ENCODE measurements around the gene PHOX2A.

Gene PHOX2A

DNA sequence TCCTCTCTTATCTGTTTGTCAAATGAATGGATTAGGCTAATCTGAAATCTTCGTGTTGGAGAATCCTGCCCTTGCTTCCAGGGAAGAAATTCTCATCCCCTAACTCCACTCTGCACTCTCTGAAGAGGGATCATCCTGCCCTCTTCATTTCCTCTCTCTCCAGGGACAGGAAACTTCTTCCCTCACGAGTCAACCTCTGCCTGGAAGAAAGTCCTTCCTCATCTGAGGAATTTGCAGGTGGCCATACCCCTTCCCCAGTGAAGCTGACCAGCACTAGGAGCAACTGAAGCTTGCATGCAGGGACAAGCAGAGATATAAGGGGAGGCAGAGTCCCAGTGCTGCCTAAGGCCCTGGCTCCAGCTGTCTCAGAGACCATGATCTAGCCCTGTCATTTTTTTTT is 3.6 kb upstream of the PHOX2A start:
- no peak for DNase-seq

DNA sequence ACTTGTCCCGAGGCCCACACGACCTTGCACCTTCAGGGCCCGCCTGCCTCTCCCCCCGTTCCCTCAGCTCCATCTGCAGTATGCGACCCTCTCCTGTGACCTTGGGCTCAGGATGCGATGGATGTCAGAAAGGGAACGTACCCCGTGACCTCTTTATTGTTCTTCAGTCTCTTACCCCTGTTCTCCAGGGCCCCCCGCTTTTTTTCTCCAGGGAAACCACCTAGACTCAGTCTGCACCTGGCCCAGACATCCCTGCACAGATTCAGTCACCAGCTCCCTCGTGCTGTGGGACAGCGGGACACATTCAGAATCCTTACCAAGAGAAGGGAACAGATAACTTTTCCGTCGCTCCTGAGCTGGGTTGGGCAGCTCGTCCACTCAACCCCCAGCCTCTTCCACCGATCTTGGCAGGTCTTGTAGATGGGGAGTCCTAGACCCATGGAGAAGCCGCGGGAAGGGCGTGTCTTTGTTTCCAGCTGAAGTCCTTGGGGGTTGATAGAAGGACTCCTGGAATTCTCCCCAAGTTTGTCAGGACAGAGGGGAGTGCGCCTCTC is 1.4 kb upstream of the PHOX2A start:
- DNase-seq = no peak

DNA sequence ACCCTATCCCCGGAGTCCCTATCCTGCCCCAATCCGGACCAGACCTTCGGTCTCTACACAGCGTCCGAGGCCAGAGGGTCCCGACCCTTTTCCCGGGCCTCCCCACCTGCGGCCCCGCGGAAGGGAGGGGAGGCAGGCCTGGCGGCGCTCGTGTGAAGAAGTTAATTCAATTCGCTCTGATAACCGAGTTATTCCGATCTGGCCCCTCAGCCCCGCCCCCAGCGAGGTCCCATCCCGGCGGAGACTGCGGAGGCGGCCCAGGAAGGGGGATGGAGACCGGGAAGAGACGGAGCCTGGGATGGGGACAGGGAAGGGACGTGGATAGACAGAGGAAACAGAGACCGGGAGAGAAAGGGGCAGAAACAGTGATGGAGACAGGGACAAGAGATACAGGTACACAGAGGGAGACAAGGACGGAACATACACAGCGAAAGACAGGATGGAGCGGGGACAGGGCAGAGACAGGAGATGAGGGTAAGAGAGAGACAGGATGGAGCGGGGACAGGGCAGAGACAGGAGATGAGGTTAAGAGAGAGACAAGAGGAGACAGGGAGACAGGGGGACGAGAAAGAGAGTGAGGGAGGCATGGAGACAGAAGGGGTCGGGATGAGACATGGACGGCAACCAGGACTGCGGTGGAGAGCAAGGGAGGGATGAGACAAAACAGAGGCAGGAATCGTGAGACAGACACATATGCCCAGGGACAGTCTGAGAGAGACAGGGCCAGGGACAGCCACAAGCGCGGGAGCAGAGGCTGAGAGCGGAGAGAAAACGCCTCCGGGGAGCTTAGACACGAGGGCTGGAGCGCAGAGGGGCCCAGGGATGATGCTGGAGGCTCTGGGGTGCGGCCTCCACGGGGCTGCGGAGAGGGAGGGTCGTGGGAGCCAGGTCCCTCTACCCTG is 636 bp upstream of the PHOX2A start:
- no peak for DNase-seq

DNA sequence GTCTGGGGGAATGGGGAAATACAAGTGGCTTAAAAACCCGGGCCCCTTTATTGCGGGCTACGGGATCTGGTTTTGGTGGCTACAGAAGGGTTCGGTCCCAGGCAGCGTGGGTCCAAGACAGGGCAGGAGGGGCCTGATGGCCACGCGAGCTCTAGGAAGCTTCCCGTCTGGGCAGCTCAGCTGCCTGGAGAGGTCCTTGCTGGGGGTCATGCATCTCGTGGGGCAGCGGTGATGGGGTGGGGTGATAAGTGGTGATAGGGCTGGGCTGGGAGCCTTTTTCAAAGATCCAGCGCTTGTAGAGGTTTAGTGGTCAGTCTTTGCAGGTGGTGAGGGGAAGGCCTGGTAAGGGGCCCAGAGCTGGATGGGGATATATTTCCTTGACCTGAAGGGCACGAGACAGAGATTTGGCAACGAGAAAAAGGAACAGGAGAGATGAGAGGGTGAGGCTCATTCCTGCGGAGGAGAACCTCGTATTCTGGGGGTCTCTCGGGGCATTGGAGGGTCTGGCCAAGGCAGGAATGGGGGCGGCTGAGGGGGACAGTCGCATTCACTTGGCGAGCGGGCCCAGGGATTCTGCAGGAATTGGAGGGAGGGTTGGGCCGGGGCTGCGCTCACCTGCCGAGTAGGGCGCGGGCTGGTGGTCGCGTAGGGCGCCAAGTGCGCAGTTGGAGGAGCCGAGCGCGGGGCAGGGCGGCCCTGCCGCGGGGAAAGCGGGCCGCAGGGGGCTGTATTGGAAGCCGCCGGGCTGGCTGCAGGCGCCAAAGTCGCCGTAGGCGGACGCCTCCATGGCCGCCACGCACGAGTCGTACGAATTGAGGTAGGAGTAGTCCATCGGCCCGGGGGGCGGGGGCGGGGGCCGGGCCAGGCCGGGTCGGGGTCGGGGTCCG is 560 bp downstream of the PHOX2A start:
- no peak for DNase-seq

DNA sequence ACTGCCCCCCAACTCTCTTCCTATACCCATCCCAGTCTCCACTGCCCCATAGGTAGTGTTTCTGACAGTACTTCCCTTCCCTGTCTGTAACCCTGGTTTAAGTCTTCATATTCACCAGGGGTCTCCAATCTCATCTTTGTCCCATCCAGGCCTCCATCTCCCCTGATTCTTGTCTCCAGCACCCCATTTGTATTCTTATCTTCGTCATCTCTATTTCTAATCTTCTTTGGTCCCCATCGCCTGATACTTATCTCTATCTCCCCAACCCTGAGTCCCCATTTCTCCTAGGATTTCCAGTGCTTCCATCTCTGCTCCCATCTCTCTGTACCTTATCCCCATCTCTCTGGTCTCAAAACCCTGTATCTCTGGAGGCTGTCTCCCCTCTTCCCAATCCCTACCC is 1.8 kb downstream of the PHOX2A start:
- no peak for DNase-seq

DNA sequence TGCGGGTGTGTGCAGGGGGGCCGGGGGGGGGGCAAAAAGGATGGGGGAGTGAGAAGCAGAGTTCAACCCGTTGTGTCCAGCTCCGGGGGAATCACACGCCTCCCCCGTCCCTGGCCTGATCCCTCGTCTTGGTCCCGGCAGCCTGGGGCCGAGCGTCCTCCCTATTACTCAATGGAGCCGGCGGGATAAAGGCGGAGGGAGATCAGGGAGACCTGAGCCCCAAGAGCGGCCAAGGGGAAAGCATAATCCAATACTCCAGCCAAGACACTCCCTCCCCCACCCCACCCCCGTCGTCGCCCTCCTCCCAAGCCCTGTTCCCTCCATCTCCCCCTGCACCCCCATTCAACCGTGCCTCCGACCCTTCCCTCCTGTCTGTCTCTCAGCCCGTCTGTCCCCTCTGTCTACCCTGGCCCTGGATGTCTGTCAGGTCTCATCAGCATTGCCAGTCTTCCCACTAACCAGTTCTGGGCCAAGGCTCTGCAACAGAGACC is 2.6 kb downstream of the PHOX2A start:
- no peak for DNase-seq

DNA sequence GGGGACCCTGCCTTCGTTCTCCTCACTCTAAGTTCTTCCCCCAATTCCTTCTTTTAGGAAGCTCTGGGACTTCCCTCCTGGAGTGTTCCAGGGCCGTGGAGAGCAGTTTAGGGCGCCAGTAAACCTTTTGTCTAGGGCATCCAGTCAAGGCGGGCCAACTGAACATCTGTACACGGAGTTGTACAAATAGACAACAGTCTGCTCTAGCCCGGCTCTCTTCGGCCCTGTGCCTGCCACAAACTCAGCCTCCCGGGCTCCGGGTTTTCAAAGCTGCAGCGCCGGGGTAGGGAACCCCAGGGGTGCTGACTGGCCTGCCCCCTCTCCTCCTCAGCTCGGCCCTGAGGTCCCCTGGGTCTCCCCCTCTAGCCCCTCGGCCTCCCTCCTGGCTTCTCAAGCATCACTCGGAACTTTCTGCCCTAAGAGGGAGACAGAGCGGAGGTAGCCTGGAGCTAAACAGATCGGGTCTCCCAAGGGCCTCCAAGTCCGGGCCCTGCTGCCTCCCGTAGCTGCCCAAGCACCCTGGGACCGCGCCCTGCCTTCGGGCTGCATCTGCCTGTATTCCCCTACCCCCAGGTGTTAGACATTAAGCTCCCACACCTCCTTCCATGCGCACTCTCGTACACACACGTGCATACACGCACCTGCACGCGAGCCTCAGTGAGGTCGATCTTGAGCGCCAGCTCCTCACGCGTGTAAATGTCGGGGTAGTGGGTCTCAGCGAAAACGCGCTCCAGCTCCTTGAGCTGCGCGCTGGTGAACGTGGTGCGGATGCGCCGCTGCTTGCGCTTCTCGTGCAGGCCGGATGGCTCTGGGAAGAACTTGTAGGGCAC is 3.3 kb downstream of the PHOX2A start:
- no peak for DNase-seq

DNA sequence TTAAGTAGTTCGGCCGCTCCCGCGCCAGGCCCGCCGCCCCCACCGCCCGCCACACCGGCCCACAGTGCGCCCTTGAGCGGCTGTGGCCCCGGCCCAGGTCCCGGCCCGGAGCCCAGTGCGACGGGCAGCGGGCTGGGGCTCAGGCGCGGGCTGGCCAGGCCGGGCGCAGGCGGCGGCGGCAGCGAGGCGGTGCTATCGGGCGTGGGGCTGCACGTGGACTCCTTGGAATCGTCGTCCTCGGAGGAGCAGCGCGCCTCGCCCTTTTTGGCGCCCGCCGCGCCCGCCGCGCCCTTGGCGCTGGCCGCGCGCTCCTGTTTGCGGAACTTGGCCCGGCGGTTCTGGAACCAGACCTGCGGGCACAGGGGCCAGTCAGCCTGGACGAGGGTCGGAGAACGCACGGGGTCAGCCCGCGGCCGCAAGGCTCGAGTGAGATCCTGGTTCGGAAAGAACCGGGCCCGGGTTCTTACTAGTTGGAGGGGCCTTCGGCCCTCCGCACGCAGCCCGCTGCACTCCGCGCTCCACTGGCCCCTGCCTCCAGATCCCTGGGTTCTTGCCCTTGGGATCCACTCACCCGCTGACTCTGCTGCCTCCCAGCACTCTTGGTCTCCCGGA is 4.0 kb downstream of the PHOX2A start:
- no peak for DNase-seq

DNA sequence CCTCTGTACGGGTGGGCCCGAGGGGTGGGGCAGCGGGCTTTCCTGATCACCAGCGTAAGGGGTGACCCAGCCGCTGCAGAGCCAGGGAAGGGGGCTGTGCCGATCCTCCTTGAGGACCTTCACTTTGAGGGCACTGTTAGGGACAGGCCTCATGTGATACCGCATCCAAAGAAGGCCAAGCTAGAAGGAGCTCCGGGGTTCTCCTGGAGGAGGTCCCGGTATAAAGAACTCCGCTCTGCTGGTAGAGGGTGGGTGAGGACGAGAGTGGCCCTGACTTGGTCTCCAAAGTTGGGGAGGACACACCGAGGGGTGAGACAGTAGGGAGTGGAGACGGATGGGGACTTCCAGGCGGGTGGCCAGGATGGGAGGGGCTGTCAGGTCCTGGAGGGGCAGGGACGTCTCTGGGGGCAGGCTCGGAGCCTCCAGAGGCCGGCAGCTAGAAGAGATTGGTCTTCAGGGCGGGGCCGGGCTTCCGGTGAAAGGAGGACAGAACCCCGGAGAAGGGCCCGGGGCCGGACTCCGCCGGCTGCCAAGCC is 4.6 kb downstream of the PHOX2A start:
- no peak for DNase-seq

DNA sequence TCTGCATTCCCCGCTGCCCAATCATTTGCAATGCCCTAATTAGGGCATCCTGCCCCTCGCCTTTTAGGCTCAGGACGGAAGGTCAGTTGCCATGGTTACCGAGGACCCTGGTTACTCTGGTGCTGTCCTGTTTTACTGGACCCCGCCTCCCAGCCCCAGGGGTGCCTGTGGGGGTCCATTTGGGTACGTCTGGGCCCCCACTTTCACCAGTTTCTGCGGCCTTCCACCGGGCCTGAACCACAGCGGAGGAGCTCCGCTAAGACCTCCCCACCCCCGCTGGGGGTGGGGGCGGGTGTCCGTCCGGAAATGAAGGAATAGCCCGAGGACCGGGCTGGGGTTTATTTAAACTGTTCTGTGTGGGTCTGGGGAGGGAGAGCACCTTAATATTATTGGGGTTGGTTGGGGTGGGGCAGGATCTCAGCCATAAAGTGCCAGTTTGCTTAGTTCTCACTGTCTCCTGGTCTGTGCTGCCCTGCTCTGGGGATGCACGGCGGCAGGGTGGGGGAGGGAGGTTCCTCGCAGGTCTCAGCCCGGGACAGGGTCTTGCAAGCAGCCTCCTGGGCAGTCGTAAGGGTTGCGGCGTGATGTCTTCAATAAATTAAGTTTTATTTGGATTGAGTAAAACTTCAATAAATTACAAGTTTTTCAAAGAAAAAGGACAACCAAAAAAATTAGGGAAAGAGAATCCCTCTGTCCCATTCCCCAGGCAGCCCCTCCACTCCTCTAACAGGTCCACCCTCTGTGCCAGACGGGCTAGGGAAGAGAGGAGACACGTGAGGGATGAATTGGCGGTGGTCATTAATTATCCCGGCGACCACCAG is 5.3 kb downstream of the PHOX2A start:
- no peak for DNase-seq

DNA sequence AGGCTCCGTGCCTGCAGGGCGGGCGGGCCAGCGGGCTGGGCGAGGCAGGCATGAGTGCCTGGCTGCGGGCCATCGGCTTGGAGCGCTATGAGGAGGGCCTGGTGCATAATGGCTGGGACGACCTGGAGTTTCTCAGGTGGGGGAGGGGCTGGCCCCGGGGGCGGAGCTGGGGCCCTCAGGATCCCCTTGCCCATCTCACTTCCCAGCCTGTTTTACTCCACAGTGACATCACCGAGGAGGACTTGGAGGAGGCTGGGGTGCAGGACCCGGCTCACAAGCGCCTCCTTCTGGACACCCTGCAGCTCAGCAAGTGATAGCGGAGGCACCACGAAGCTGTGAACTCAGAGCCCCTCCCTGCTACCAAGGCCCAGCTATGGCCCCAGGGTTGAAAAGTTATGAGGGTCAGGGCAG is 5.9 kb downstream of the PHOX2A start:
- no peak for DNase-seq

DNA sequence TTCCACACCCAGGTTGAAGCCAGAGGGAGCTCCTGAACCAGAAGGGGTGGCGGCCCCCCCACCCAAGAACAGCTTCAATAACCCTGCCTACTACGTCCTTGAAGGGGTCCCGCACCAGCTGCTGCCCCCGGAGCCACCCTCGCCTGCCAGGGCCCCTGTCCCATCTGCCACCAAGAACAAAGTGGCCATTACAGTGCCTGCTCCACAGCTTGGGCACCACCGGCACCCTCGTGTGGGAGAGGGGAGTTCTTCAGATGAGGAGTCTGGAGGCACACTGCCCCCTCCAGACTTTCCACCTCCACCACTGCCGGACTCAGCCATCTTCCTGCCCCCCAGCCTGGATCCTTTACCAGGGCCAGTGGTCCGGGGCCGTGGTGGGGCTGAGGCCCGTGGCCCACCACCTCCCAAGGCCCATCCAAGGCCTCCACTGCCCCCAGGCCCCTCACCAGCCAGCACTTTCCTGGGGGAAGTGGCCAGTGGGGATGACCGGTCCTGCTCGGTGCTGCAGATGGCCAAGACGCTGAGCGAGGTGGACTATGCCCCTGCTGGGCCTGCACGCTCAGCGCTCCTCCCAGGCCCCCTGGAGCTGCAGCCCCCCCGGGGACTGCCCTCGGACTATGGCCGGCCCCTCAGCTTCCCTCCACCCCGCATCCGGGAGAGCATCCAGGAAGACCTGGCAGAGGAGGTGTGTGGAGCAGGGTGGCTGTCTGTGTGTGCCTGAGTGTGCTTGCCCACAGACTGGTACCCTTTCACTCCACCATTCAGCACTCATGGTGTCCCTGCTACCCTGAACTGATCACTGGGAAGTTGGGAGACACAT is 6.7 kb downstream of the PHOX2A start:
- no peak for DNase-seq

DNA sequence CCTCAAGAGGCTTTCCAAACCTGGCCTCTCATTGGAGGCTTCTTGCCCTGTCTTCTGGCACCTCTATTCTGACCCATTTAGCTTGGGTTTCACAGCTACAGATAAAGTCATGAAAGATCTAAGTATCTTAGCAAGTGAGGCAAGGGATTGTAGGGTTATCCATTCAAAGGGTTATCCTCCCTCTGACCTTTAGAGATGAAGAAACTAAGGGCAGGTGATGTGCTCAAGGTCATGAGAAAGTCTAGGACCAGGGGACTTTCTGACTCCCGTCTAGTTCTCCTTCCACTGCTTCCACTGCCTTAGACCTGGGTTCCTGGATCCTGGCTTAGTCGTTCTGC is 7.2 kb downstream of the PHOX2A start:
- DNase-seq = no peak

DNA sequence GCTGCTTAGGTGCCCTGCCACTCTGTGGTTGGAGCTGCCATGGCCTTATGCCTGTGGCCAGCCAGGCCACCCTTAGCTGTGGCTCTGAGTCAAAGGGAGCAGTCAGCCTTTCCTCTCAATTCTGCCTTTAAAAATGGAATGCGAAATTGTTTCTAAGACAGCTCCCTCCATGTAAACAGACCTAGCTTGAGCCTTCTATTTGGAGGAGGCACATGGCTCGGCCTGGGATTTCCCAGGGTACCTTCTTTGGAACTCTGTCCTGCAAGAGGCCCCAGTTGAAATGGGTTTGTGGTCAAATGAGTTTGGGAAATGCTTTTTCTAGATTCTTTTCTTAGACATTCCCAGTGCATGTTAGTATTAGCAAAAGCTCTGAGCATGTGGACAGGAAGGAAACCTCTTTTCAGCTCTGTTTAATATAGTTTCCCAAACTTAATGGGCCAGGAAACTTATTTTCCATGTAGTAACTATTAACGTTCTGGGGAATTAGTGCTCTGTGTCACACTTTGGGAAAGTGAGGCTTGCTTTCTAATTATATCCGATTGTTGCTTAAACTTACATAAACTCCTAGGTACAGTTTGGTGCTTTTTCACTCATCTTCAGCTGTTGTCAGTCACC is 7.8 kb downstream of the PHOX2A start:
- DNase-seq = no peak

DNA sequence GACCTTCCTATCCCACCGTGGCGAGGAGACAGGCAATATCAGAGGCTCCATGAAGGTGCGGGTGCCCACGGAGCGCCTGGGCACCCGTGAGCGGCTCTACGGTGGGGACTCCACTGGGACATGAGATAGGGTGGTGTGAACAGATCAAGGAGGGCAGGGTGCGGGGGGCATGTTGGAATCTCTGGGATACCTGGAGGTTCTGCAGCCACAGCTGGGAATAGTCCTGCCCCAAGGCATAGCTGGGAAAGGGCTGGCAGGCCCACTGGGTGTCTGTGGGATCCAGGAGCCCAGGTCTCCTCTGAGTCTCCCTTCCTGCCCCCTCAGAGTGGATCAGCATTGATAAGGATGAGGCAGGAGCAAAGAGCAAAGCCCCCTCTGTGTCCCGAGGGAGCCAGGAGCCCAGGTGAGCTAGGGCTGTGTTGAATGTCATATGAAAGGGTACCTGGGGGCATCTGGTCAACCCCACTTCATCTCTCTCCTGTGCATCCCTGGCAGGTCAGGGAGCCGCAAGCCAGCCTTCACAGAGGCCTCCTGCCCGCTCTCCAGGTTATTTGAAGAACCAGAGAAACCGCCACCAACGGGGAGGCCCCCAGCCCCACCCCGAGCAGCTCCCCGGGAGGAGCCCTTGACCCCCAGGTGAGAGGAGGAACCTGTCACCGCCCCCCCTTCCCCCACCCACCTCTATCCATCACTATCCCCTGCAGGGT is 8.5 kb downstream of the PHOX2A start:
- DNase-seq = no peak

DNA sequence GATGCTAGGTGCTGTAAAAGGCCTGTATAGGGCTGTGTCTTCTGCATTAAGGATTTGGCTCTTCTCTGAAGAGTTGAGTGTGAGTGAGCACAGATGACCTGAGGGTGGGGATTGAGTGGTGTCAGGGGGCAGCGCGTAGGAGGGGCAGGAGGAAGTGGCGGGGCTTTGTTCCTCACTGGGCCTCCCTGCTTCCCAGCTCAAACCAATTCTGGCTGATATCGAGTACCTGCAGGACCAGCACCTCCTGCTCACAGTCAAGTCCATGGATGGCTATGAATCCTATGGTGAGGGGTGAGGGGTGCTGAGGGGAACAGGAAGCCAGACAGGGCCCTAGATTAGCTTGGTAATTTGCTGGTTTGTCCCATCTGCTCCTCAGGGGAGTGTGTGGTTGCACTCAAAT is 9.1 kb downstream of the PHOX2A start:
- no peak for DNase-seq

DNA sequence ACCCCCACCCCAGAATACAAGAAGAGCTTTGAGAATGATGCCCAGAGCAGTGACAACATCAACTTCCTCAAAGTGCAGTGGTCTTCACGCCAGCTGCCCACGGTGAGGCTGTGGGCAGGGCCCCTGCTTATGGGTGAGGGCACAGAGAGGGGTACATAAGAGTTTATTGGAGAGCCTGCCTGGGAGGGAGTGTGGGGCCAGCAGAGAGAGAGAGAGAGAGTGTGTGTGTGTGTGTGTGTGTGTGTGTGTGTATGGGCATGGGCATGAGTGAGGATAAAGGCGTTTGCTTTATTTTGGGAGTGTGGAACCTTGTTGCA is 9.5 kb downstream of the PHOX2A start:
- DNase-seq = no peak

DNA sequence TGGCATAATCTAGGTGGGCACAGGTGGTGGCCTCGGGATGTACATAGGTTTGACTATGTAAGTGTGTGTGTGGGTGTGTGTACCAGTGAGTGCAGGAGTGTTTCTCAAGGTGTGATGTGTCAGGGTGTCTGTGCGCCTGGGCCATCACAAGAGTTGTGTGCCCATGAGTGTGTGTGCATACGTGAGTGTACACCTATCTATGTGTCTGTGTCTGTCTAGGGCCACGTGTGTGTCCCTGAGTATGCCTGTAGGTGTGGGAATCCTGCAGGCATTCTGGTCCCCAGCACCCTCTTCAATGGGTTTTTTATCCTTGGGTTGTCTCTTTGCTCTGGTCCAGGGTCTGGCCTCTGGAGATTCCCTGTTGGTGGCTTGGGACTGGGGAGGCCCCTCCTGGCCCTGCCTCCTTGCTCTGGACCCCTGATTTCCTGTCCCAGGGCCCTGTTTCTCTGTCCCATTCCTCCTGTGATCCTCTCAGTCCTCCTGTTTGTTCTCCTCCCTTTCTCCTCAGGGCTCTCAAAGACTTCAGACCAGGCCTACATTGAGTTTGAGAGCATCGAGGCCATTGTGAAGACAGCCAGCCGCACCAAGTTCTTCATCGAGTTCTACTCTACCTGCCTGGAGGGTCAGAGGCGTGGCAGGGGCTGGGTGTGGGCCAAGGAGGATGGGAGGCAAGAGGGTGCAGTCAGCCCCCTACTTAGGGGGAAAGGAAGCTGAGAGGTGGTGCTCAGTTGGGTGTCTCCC is 10.0 kb downstream of the PHOX2A start:
- no peak for DNase-seq

Measured in activated CD4-positive, alpha-beta T cell treated with anti-CD3 and anti-CD28 coated beads for 1 hour (primary cell).